NCI-H1930 (cell line): ENCODE measurements around the gene VPS8.

Source experiments
- DNase-seq, 2 experiments: peaks; one replicate each; lab custom pipeline; 2025; lab: John Stamatoyannopoulos, UW

Gene VPS8

GRCh38 chr3:184812662-184813042 is 686 bp downstream of the VPS8 start:
- no peak for DNase-seq

DNA sequence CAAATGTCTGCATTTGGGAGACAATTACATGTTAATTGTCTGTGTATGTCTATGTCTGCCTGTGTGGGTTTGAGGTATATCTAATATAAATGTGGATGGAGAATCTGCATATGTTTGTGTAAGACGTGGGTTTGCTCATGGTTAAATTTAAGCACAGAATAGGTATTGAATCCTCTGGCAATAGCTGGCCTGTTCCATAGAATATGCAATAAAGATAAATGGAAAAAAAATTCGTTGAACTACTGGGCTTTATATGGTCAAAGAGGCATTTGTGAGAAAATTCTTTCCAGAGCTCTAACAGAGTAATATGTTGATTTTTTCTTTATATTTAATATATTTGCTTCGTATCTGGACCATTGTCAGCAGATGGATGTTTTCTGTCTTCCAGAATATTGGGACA is 1.4 kb downstream of the VPS8 start:
- no peak for DNase-seq

GRCh38 chr3:184814214-184814613 is 2.2 kb downstream of the VPS8 start:
- DNase-seq, result no peak

- no peak for DNase-seq
Observed at GRCh38 chr3:184815046-184815930, 3.3 kb downstream of the VPS8 start.

GRCh38 chr3:184816614-184817013 is 4.6 kb downstream of the VPS8 start:
- DNase-seq, result no peak

DNA sequence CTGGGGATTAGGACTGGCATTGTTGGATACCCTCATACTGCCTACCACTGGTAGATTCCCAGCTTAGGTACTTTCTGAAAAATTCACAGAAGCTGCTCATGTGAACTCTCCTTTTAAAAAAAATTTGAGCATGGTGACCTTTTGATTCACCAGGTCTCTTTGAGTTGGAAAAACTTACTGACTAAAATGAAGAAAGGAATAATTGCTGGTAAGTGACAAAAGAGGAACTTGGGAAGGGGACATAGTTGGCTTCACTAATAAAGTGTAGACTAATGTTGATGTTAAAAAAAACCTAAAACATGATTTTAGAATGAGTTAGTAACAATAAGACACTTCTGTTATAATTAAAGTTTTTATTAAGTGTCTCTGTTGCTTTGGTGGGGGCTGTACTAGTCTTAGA is 8.6 kb downstream of the VPS8 start:
- no peak for DNase-seq

DNA sequence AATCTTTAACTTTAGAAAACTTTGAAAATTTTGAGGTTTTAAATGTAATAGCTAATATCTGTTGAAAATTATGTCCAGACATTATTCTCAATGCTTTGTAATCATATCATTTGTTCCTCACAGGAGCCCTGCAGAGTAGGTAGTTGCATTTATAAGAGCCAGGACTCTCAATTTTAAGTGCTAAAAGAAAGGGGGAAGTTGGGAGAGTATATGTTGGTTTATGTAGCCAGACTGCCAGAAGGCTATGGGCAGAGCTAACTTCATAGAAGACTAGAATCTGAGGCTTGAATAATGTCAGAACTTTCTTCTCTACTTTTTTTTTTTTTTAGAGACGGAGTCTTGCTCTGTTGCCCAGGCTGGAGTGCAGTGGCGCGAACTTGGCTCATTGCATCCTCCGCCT is 9.1 kb downstream of the VPS8 start:
- DNase-seq, result no peak

GRCh38 chr3:184822081-184822480 is 10.1 kb downstream of the VPS8 start:
- no peak for DNase-seq

DNA sequence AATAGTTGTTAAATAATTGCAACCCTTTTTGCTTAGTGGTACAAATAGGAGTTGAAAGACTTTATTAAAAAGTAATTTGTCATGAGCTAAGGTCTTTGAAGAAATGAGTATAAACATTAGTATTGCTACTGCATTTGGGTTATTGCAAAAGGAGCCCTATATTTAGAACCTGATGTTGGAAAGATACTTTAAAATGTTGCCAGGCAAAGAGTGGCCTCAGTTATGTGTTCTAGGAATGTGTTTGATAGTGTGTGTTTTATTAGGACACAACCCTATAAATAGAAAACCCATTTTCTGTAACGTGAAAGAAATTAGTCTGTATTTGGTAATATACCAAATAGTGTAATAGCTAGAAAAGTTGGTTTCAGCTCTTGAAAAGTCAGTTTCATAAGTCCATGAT is 10.7 kb downstream of the VPS8 start:
- DNase-seq, result no peak

- no peak for DNase-seq
Observed at GRCh38 chr3:184823990-184824389, 12.0 kb downstream of the VPS8 start.

GRCh38 chr3:184825121-184825820 is 13.3 kb downstream of the VPS8 start:
- no peak for DNase-seq

- DNase-seq, result no peak
Observed at GRCh38 chr3:184827572-184827971, 15.6 kb downstream of the VPS8 start.

DNA sequence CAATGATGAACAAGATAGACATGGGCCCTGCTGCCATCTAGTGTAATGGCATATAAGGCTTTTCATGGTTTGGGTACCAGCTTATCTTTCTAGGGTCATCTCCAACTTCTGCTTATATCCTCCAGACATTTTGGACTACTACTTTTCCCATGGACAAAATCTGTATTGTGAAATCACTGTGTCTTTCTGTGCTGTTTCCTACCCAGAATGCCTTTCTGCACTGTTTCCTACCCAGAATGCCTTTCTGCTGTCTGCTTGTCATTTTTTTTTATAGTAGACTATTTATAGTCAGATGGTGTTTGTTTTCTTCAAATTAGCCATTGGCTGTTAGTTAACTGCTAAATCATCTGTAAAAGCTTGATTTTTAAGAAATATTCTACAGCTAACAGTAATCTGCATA is 20.1 kb downstream of the VPS8 start:
- no peak for DNase-seq

DNA sequence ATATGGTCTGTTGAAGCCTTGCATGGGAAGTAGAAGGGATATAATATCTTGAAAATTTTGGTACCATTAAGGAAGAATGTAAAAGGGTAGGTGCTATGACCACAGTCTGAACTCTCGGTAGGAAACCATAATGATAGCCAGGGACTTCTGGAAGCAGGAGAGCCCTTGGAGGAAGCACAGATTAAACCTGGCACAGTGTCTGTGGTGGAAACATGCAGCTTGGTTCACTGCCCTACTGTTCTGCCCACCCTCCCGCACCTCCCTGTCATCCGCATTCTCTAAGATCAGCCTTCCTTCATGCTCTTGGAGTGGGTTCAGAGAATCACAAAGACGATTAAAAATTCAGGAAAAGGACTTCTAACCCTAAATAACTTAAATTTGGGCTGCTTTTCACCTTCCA is 20.9 kb downstream of the VPS8 start:
- no peak for DNase-seq

DNA sequence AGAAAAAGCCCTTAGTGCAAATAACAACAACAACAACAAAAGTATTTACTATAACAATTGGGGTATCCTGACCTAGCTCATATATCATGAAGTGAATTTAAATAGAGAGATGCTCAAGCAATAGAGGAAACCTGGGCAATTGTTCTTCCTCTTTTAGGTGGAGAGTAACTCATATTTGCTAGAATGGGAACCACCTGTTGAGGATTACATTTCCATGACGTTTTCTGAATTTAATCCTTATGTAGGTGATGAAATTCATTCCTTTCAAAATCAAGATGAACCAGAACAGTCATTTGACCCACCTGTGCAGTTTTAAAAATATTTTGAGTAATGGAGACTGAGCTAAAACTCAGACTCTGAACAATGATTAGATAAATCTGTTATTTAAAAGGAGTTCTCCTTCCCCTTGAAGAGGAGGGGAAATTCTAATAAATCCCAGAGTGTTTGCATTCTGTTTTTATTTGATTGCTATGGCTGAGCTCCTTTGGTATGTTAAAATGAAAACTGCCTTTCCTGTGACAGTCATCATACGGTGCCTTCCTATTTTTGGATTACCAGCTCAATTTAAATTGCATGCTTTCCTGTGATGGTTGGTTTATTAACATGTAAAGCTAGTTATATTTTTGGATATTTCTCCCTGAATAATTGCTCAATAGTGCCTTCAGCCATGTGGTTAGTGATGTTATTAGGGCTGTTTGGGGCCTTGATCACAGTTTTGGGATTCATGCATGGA is 24.3 kb downstream of the VPS8 start:
- no peak for DNase-seq

- no peak for DNase-seq
Observed at GRCh38 chr3:184842433-184842832, 30.5 kb downstream of the VPS8 start.

DNA sequence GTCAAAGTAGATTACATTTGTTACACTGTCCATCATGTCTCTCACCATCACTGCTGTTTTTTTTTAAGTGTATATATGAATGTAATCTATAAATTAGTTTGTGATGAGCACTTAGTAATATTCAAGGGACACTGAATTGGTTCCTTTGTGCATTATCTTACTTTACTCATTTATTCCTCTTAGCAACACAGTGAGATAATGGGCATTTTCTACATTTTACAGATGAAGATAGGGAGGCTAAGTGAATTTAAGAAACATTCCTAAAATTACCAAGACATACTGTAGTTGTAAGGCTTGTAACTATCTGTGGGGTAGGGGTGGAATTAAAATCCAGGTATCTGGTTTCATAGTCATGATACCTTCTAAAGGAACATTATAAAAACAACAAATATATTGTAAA is 33.9 kb downstream of the VPS8 start:
- no peak for DNase-seq

DNA sequence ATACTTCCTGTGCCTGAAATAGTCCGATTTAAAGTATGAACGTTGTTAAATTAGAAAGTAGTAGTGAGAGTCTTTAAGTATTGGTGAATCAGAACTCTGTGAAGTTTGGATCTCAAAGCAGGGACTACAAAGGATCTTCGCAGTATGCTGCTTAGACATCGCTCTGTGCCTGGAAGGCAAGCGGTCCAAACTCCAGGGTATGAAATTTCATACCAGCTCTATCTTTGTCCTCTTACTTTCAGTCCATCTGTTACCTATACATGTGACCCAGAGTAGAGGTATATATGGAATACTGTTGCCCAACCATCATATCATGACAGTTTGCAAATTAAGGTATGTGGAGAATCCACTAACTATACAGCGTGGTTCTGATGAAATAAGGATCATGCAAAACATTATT is 34.5 kb downstream of the VPS8 start:
- DNase-seq, result no peak

GRCh38 chr3:184848934-184849333 is 37.0 kb downstream of the VPS8 start:
- no peak for DNase-seq

GRCh38 chr3:184850201-184850600 is 38.2 kb downstream of the VPS8 start:
- DNase-seq, result no peak

DNA sequence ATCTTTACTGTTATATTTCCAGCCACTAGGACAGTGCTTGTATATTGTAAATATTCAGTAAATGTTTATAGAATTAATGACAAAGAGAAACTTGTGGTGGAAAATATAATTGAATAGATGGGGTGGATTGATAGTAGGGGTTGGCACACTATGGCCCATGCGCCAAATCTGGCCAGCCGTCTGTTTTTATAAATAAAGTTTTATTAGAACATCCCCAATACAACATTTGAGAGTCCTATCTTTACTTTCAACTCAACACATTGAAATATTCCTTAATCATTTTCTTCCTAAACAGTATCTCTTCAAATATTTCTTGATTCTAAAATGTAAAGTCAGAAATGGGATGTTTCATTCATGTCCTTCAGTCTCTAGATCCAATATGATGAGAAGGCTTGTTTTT is 45.1 kb downstream of the VPS8 start:
- DNase-seq, result no peak

GRCh38 chr3:184864000-184864399 is 52.0 kb downstream of the VPS8 start:
- no peak for DNase-seq

DNA sequence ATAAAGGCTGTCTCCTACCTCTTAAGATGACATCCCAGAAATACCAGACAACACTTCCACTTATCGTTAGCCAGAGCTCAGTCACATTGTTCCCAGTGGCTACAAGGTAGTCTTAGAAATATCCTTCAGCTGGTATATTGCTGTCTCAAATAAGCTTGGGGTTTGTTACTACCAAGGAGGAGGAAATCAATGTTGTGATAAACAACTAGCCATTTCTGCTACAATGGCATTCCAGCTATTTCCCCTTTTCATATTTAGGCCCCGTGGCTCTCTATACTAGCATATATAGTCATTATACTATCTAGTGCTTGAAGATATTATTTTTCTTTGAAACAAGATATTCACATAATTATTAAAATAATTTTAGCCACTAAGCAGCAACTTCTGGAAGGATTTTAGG is 56.5 kb downstream of the VPS8 start:
- no peak for DNase-seq
